Skin epidermis (tissue), 12 donors: ENCODE results near the gene SNX32.

Experiments used
- H3K27ac ChIP-seq, 21 experiments: fragments of 200-600 bp; sonication (generic) in 11 of 21; one replicate each; pipeline ENCODE4 v1.5.0; 2020; ENCODE audit warnings: mild to moderate bottlenecking in 3 of 21, inconsistent platforms in 2 of 21, moderate library complexity in 2 of 21
- H3K4me3 ChIP-seq, 7 experiments: fragments of 200-600 bp; sonication (generic) in 2 of 7; one replicate each; pipeline ENCODE4 v1.5.0; 2020; ENCODE audit warnings: inconsistent platforms in 2 of 7, mild to moderate bottlenecking in 2 of 7, moderate library complexity in 1 of 7

SNX32 gene

DNA sequence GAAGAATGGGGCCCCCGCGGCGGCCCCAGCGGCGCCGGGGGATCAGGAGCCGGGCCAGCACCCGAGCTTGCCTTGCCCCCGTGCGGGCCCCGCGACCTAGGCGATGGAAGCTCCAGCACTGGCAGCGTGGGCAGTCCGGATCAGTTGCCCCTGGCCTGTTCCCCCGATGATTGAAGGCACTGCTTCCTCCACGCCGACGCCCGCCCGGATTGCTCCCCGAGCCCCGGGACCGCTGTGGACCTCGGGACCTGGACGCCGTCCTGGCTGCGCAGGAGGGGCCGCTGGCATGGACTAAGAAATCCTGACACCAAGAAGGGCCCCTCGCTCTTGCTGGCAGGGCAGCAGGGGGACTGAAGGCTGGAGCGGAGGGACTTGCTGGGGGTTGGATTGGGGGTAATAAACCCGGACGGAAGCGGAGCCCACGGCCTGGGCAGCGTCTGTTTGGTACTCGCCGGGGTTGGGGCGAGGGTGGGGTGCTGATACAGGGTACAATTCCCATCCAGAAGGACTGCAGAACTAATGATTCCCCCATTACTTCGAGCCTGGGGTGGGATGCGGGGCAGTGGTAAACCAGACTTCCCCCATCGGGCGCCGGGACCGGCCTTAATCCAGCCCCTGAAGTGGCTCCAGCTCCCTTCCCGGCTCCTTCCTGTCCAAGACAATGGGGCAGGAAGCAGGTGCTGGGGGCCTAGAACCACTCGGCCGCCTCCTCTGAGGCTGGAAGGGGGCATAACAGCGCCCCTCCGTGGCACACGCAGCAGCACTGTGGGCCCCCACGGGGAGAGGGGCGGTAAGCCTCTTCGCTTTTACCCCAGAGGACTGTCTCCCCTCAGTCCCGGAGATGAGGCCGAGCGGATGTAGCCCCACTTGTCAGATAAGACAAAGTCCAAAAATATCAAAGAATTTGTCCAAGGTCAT, 57.7 kb downstream of the SNX32 start:
- Histone ChIP-seq H3K27ac (peak overlapping the region; percentile 60 to 98 (median 88)), H3K4me3 (peak overlapping the region; percentile 52 to 78 (median 62))

GRCh38 chr11:65892137-65892540, 58.4 kb downstream of the SNX32 start:
- H3K27ac ChIP-seq = peak overlapping the region in 19 of 21 experiments; percentile 80 to 98 (median 89)
- H3K4me3 ChIP-seq = peak overlapping the region; percentile 52 to 78 (median 62)

- Histone ChIP-seq H3K4me3 (peak overlapping the region in 4 of 7 experiments; percentile 11 to 78 (median 58)), H3K27ac (peak overlapping the region in 18 of 21 experiments; percentile 68 to 98 (median 88))
These were observed 59.0 kb downstream of the SNX32 start for GRCh38 chr11:65892661-65893317.

DNA sequence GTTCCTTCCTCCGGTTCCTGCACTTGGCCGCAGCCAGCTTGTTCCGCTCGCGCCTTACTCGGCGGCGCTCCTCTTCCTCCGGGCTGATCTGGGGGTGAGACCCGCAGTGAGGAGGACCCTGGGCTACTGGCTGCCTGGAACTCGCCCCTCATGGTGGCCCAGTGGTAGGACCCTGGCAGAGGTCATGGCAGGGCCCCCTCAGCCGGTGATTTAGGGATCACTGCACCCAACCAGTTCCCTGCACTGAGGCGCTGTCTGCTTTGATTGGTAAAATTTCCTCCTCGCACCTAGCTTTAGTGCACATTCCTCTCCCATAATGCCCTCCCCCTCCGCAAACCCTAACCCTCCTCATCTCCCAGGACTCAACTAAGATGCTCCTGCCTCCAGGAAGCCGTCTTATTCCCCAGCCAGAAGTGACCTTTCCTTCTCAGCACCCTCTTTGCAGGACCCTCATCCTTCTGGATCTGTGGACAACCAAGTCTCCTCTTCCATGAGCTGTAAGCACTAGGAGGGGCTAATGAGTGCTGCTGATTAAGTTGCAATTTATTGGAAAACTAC, 60.4 kb downstream of the SNX32 start:
- peak overlapping the region in 4 of 7 experiments; percentile 5 to 18 (median 10) for H3K4me3 ChIP-seq
- H3K27ac ChIP-seq = peak overlapping the region; percentile 40 to 98 (median 83)

DNA sequence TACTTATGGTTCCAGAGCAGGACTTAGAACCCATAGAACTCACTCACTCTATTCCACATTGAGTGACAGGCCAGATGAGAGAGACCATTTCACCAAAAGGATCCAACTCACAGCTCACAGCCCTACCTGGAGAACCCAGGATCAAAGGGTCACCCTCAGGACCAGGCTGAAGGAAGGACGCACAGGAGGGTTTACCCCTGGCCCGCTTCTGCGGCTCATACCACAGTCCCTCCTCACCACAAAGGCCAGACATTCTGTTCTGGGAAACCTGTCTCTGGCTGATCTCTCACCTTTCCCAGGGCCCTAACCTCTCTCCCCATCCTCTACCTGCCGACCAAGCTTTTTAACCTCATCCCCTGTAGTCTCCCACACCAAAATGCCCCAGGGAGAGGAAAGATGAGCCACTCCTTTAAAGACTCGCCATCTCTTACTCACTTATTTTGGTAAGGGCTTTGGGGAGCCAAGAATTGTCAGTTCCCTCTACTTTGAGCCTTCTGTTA, 61.8 kb downstream of the SNX32 start:
- H3K4me3 ChIP-seq = no peak overlapping the region
- H3K27ac ChIP-seq = no peak overlapping the region

GRCh38 chr11:65896034-65896999, 62.6 kb downstream of the SNX32 start:
- H3K4me3 ChIP-seq = no peak overlapping the region
- H3K27ac ChIP-seq = peak overlapping the region in 2 of 21 experiments; percentile 6 to 14

DNA sequence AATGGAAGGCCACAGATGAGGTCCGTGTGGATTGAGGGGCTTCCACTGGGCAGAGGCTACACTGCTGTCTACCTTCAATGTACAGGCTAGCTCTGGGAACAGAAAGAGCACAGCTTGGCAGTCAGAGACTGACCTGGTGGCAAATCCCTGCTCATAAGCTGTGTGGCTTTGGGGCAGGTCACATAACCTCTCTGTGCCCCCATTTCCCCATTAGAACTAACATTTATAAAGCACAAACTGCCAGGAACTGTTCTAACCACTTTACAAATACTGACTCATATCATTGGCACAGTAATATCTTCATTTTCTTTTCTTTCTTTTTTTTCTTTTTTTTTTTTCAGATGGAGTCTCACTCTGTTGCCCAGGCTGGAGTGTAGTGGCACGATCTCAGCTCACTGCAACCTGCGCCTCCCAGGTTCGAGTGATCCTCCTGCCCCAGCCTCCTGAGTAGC, 63.3 kb downstream of the SNX32 start:
- Histone ChIP-seq H3K27ac (peak overlapping the region in 2 of 21 experiments; percentile 6 to 14), H3K4me3 (no peak overlapping the region)

- H3K4me3 ChIP-seq = peak overlapping the region; percentile 48 to 68 (median 59)
- H3K27ac ChIP-seq = peak overlapping the region in 19 of 21 experiments; percentile 42 to 95 (median 84)
These were observed 65.0 kb downstream of the SNX32 start for GRCh38 chr11:65898656-65899355.

- peak overlapping the region; percentile 48 to 68 (median 59) for H3K4me3 ChIP-seq
- peak overlapping the region; percentile 40 to 95 (median 83) for H3K27ac ChIP-seq
These were observed 65.8 kb downstream of the SNX32 start for GRCh38 chr11:65899356-65900124.

DNA sequence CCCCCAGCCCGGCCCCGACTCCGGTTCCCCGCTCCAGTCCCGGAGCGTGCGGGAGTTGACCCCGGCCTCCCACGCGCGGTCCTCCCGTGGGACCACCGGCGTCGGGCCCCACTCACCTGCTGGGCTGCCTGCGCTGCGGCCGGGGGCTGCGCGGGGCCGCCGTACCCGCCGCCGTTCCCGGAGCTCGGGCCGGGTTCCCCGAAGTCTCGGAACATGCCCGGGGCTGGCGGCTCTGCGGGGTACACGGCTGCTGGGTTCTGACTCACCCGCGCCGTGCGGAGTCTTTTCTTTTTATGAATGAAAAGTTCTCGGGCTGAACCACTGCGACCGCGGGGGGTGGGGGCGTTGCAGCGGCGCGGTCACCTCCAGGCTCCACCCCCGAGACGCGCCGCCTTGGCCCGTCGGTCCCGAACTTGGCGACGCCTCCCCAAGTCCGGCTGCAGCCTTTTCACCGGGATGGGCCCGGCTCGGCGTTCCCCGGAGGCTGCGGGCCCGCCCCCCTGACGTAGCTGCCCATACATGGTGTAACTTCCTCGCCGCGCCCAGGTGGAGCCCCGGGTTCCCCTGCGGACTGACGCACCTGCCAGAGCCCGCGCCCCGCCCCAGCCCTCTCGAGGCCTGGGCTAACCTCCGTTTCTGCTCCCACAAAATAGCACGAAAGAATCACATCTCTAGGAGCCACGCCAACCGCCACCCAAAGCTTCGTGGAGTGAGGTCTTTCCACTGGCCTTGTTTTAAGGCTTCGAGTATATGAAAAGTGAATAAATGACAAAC, 66.5 kb downstream of the SNX32 start, which contains the start of gene FOSL1:
Gene FOSL1, minus strand, starts transcription at position 264 of the 774 bp plus-strand sequence. Its CDS starts 49 bp downstream, at position 215.
- Histone ChIP-seq H3K27ac (peak within 1 kb of the TSS; percentile 40 to 95 (median 83)), H3K4me3 (peak within 1 kb of the TSS; percentile 48 to 68 (median 59))

- peak overlapping the region in 4 of 7 experiments; percentile 48 to 68 (median 62) for H3K4me3 ChIP-seq
- H3K27ac ChIP-seq = peak overlapping the region in 14 of 21 experiments; percentile 16 to 92 (median 81)
These were observed 67.1 kb downstream of the SNX32 start for GRCh38 chr11:65900899-65901180.

GRCh38 chr11:65903068-65903481, 69.3 kb downstream of the SNX32 start:
- Histone ChIP-seq H3K4me3 (no peak overlapping the region), H3K27ac (peak overlapping the region in 2 of 21 experiments; percentile 22 to 57)
